ENCODE data around the gene LAMA3. TPM values are rescaled to one million over a fixed set of nuclear protein-coding genes. Genes with fewer than 3 reads are reported as not detected.

The LAMA3 gene
- total RNA-seq, 1 donor from 2014 or later: 0.11 TPM

DNA sequence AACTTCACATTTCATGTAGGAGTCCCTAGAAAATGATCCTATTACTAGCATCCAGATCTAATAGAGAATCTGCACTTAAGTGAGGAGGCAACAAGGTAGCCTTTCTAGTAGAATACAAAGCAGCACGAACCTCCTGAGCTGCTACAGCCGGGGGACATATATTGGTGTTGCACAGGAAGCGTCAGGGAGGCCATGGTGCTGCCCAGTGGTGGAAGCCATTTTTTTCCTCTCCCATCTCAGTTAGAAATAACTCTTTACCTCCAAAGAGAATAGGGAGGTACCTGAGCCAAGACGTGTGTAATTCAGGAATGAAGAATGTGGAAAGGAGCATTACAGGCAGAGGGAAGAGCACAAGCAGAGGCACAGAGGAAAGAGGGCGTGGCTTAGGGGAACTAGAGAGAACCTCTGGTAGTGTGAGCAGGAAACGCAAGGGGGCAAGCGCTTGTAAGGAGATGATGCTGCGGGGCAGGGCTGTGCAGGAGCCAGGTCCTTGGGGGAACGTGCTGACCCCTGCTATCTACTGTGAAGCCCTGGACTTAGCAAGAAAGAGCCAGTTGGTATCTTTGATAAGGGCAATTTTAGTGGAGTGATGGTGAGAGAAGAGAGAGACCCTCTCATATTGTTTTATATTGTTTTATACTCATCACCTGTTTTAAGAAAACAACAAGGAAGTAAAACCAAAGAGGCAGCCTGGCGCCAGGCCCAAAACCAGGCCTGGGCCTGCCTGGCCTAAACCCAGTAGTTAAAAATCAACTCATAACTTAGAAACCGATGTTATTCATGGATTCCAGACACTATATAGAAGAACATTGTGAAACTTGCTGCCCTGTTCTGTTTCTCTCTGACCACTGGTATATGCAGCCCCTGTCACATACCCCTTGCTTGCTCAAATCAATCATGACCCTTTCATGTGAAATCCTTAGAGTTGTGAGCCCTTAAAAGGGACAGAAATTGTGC lies 275.3 kb downstream of the LAMA3 start:
- intact Hi-C loops (cut with micrococcal nuclease): loop anchor here (5.0 kb wide), 1 partner anchor 38 kb away; no protein-coding TSS in a partner anchor

DNA sequence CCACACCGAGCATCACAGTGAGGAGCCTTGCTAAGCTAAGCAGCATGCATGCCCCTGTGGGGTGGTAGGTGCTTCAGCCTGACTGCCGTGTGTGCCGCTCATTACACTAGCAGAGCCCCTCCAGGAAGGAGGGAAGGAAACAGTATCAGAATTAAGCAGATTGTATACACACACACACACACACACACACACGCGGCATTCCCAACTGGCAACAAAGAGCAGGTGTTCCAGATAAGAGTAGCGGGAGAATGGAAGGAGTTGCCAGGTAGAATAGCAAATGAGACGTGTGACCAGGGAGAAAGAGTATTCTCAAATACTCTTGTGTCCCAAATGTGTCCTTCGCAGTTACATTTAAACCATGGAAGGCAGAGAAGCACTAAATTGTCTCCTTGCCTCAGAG lies 277.7 kb downstream of the LAMA3 start:
- intact Hi-C loops (cut with micrococcal nuclease): loop anchor here (2.0 to 5.0 kb wide), 2 partner anchors 35 to 152 kb away; no protein-coding TSS in a partner anchor

GRCh38 chr18:23967321-23968089 lies 278.3 kb downstream of the LAMA3 start:
- intact Hi-C loops (cut with micrococcal nuclease): loop anchor here (2.0 to 5.0 kb wide), 2 partner anchors 35 to 151 kb away; no protein-coding TSS in a partner anchor

GRCh38 chr18:23968638-23969604 lies 279.7 kb downstream of the LAMA3 start:
- intact Hi-C loops (cut with micrococcal nuclease): loop anchor here (5.0 kb wide), 1 partner anchor 33 kb away; no protein-coding TSS in a partner anchor

DNA sequence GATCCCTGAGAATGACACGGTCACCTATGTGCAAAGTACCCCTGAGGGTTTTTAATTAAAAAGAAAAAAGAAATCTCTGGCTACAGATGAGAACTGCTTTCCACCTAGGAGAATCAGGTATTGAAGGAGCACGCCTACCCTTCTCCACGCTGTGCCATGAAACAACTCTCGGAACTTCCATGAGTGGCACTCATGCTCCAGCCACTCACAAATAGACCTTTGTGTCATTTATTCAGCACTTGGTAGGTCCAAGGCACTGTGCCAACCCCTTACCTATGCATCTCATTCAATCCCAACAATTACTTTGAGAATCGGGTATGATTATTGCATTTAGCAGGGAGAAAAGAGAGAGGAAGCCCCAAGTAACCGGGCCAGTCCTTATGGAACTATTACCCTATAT lies 280.4 kb downstream of the LAMA3 start:
- intact Hi-C loops (cut with micrococcal nuclease): loop anchor here (5.0 kb wide), 1 partner anchor 33 kb away; no protein-coding TSS in a partner anchor

DNA sequence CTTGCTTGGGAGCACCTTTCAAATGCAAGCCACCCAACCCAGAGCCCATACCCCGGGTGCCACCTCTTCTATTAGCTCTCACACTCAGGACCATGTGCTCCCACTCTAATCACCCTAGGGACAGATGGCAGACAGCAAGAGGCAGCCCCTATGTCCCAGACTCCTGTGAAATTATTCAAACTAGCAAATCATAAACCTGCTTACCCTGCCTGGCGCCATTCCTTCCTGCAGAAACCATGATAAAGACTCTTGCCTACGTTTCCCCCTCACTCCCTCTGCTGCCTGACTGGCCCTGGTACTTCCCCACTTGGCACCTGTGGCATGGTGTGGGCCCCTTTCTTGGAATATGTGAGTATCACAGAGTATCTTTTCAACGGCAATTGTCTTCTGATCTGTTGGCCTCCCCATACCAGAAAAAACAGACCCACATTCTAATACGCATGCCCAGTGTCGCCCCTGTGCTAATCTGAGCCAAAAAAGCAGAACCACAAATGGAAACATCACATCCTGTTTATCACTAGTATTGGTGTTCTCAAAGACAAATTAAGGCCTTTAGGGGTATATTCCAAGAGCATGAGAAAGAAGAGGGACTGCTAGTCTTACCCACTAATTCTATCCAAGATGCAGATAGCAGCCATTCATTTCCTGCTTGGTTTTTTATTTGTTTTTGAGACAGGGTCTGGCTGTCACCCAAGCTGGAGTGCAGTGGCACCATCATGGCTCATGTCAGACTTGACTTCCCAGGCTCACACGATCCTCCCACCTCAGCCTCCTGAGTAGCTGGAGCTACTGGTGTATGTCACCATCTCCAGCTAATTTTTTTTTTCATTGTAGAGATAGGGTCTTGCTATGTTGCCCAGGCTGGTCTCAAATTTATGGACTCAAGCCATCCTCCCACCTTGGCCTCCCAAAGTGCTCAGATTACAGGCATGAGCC lies 281.2 kb downstream of the LAMA3 start:
- intact Hi-C loops (cut with micrococcal nuclease): no loop called here

GRCh38 chr18:23971097-23971440 lies 281.8 kb downstream of the LAMA3 start:
- intact Hi-C loops (cut with micrococcal nuclease): no loop called here

GRCh38 chr18:23971666-23972230 lies 282.5 kb downstream of the LAMA3 start:
- intact Hi-C loops (cut with micrococcal nuclease): no loop called here

DNA sequence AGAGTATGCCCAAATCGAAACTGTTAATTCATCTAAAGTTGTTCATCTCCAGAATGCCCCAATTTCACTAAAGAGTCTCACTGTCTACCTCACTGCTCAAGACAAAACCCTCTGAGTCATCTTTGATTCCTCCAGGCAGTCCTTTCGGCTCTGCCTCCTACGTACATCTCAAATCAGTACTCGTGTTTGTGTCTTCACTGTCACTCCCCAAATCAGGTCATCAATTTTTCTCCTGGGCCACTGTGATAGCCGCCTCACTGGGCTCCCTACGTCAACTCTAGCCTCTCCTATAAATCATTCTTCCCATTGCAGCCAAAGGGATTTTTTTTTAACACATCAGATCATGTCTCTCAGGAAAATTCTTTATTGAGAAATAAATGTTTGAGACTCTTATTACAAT lies 283.2 kb downstream of the LAMA3 start:
- intact Hi-C loops (cut with micrococcal nuclease): no loop called here

DNA sequence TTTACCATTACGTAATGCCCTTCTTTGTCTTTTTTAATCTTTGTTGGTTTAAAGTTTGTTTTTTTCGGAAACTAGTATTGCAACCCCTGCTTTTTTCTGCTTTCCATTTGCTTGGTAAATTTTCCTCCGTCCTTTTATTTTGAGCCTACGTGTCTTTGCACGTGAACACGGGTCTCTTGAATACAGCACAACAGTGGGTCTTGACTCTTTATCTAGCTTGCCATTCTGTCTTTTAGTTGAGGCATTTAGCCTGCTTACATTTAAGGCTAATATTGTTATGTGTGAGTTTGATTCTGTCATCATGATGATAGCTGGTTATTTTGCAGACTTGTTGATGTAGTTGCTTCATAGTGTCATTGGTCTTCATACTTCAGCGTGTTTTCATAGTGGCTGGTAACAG lies 287.9 kb downstream of the LAMA3 start:
- intact Hi-C loops (cut with micrococcal nuclease): no loop called here

GRCh38 chr18:23977719-23978483 lies 288.6 kb downstream of the LAMA3 start:
- intact Hi-C loops (cut with micrococcal nuclease): no loop called here

GRCh38 chr18:23981369-23981980 lies 292.2 kb downstream of the LAMA3 start:
- intact Hi-C loops (cut with micrococcal nuclease): no loop called here

GRCh38 chr18:23982155-23983079 lies 293.2 kb downstream of the LAMA3 start:
- intact Hi-C loops (cut with micrococcal nuclease): no loop called here

GRCh38 chr18:23983112-23983511 lies 293.9 kb downstream of the LAMA3 start:
- intact Hi-C loops (cut with micrococcal nuclease): no loop called here

DNA sequence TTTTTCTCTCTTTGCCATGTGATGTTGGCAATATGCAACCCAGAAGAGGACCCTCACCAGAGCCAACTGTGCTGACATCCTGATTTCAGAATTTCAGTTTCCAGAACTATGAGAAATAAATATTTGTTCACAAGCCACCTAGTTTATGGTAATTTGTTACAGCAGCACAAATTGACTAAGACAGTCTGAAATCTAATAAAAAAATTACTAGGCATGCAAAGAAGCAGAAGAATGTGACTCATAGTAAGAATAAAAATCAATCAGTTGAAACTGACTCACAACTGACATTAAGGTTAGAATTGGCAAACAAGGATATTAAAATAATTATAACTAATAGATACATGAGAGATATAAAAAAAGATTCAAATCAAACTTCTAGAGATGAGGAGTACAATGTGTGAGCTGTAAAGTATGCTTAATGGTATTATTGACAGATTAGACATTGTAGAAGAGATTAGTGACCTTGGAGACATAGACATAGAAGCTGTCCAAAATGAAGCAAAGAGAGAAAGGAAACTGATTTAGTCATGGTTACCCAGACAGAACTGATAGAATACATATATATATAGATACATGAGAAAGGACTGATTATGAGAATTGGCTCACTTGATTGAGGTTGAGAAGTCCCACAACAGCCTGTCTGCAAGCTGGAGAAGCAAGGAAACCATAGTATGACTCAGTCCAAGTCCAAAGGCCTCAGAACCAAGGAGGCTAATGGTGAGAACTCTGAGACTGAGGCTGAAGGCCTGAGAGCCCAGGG lies 297.5 kb downstream of the LAMA3 start:
- intact Hi-C loops (cut with micrococcal nuclease): no loop called here
